ENCODE measurements around the gene PPM1L.

PPM1L gene

DNA sequence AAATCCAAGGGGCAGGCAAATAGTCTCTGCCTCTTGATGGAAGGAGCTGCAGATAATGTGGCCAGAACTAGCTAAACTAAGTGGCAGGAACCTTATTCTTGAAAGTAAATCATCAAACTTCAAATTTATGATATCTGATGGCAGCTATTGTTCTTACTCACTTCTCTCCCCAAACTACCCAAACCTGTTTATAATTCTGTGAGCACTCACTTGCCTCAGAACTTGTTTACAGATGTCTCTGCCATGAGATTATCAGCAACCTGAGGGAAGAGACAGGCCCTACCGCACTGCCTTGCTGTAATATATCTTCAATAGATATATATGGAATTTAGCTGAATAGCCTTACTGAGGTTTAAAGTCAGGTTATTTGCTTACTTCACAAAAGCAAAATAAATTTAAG lies 351.3 kb downstream of the PPM1L start:
- no peak for DNase-seq

DNA sequence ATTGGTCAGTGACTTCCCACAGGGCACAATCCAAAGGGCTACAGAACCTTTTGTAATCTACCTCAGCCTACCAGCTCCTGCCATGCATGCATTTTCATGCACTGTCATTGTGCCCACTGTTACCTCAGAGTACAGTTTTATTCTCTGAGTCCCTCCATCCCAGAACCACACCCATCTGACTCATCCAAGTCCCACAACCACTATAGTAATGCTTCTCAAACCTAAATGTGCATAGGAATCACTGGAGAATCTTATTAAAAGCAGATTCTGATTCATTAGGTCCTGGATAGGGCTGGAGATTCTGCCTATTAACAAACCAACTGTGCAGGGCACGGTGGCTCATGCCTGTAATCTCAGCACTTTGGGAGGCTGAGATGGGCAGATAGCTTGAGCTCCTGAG lies 352.8 kb downstream of the PPM1L start:
- DNase-seq: no peak

DNA sequence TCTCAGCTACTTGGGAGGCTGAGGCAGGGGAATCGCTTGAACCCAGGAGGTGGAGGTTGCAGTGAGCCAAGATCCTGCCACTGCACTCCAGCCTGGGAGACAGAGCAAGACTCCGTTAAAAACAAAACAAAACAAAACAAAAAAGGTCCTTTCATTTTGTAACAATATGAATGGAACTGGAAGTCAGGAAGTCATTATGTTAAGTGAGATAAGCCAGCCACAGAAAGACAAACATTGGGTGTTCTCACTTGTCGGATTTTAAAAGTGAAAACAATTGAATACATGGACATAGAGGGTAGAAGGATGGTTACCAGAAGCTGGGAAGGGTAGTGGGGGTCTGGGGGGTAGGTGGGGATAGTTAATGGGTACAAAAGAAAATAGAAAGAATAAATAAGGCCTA lies 361.6 kb downstream of the PPM1L start:
- DNase-seq: no peak

GRCh38 chr3:161126495-161126894 lies 370.5 kb downstream of the PPM1L start:
- DNase-seq: no peak
